Neural cell (in vitro differentiated cells): ENCODE data around the gene MAP2K7.

Experiments used
- EZH2 ChIP-seq: fragments of 200-600, 300-800 bp; shearing (Covaris generic), sonication (generic); IDR thresholded peaks from 2 replicates; pipeline ENCODE4 v1.6.1; 2014; ENCODE audit warnings: antibody characterized with exemption, low read length, borderline replicate concordance, mild to moderate bottlenecking; ENCODE audit not compliant: insufficient read depth, poor library complexity, severe bottlenecking
- POLR2AphosphoS5 ChIP-seq: IDR thresholded peaks from 2 replicates; pipeline ENCODE4 v1.6.1; 2012
- RAD21 ChIP-seq: fragments of 450-650 bp; conservative IDR thresholded peaks from 2 replicates; pipeline ENCODE4 v1.6.1; 2014; ENCODE audit warnings: antibody characterized with exemption, mild to moderate bottlenecking, moderate library complexity
- TF ChIP-seq, protein P1 (sequence below): fragments of 450-650 bp; IDR thresholded peaks from 2 replicates; pipeline ENCODE4 v1.5.1; 2014; ENCODE audit warnings: antibody characterized with exemption, mild to moderate bottlenecking, moderate library complexity; ENCODE audit not compliant: poor library complexity, severe bottlenecking

GRCh38 chr19:7933411-7933810, 29.7 kb downstream of the MAP2K7 start:
- TF ChIP-seq, protein P1, sequence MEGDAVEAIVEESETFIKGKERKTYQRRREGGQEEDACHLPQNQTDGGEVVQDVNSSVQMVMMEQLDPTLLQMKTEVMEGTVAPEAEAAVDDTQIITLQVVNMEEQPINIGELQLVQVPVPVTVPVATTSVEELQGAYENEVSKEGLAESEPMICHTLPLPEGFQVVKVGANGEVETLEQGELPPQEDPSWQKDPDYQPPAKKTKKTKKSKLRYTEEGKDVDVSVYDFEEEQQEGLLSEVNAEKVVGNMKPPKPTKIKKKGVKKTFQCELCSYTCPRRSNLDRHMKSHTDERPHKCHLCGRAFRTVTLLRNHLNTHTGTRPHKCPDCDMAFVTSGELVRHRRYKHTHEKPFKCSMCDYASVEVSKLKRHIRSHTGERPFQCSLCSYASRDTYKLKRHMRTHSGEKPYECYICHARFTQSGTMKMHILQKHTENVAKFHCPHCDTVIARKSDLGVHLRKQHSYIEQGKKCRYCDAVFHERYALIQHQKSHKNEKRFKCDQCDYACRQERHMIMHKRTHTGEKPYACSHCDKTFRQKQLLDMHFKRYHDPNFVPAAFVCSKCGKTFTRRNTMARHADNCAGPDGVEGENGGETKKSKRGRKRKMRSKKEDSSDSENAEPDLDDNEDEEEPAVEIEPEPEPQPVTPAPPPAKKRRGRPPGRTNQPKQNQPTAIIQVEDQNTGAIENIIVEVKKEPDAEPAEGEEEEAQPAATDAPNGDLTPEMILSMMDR: no peak
- TF ChIP-seq RAD21 (no peak), POLR2AphosphoS5 (no peak), EZH2 (no peak)
